Ovary (tissue), 9 donors: ENCODE measurements around the gene PARD3B. TPM values are rescaled to one million over a fixed set of nuclear protein-coding genes. Genes with fewer than 3 reads are reported as not detected.

Experiments
- DNase-seq, 5 donors: peaks; one replicate each; pipeline ENCODE4 v3.0.0-alpha.2; 2019 to 2020
- H3K27ac ChIP-seq, 2 donors: fragments of 200-600 bp; one replicate each; pipeline versions ENCODE4 v1.5.1 to v1.8.0; 2019 to 2022
- H3K27me3 ChIP-seq: fragments of 200-600 bp; one replicate; pipeline ENCODE4 v1.8.0; 2022
- H3K36me3 ChIP-seq: fragments of 200-600 bp; sonication (generic); one replicate; pipeline ENCODE4 v1.5.1; 2019
- H3K4me1 ChIP-seq: one replicate; pipeline ENCODE4 v1.8.1; 2013; ENCODE audit warnings: mild to moderate bottlenecking, moderate library complexity; ENCODE audit not compliant: insufficient read depth
- H3K4me3 ChIP-seq: fragments of 200-600 bp; sonication (generic); one replicate; pipeline ENCODE4 v1.5.1; 2017
- H3K9me3 ChIP-seq, 2 donors: fragments of 200-600 bp in 1 of 2; sonication (generic) in 1 of 2; one replicate each; pipeline versions ENCODE4 v1.5.1 to v1.8.1; 2013 to 2019; ENCODE audit warnings: mild to moderate bottlenecking in 1 of 2, moderate library complexity in 1 of 2
- CTCF ChIP-seq, 3 donors: fragments of 450-650 bp in 2 of 3; fragments of 200-600 bp in 1 of 3; IDR thresholded peaks; one replicate each; pipeline versions ENCODE4 v1.5.1 to v1.8.0; 2016 to 2022; ENCODE audit warnings: antibody characterized with exemption in 3 of 3, mild to moderate bottlenecking in 1 of 3
- EP300 ChIP-seq: sonication (generic); formaldehyde crosslinking; IDR thresholded peaks from one replicate; pipeline ENCODE4 v1.6.1; 2017; ENCODE audit warnings: antibody characterized with exemption
- POLR2A ChIP-seq: fragments of 450-650 bp; IDR thresholded peaks from one replicate; pipeline ENCODE4 v1.6.1; 2017; ENCODE audit warnings: antibody characterized with exemption, mild to moderate bottlenecking, moderate library complexity
- WGBS, 3 donors: extraction: QIAGEN DNeasy Blood & Tissue Kit in 1 of 3; methylation state at CpG; one replicate each; pipeline versions ENCODE4 v1.1.5 to v1.1.7; 2013 to 2017; 5-methylcytosine and 5-hydroxymethylcytosine counted together
- intact Hi-C, 4 donors: fragments of 100-400 bp; cut with DNase I; formaldehyde crosslinking; loops; one replicate each; pipeline versions ENCODE4 v1.11.0 to v1.15.1; 2022 to 2023
- polyA plus RNA-seq, 2 donors: library from polyadenylated mRNA; stranded (reverse); fragments of 200-250 nt in 1 of 2; fragments of 350-450 nt in 1 of 2; fragmentation: Illumina TruSeq in 1 of 2; extraction: RNeasy Lipid Tissue Mini Kit (QIAGEN cat#74804) in 1 of 2; gene quantifications; one replicate each; pipeline ENCODE4 v1.2.3, GENCODE V29; 2013 to 2014
- total RNA-seq, 7 donors: library from RNA; depleted of rRNA in 2 of 7; stranded (reverse); fragments of >200 nt in 2 of 7; fragmentation: NEBNext Ultra II Directional in 3 of 7; extraction: Animal tissue kit (Norgen Biotek cat#: 25700) in 3 of 7; gene quantifications; one replicate each; pipeline versions ENCODE4 v1.1.0 to v1.2.4, GENCODE V29; 2016 to 2023
- donor health status: DM: no; HTN: no; CAD: no; lungs with moderate emphysema.
- donor health status: DM: no; HTN: no; CAD: no.
- donor health status: Bipolar disorder and iron deficiency.
- donor health status: DM: yes; HTN: yes; CAD: no.
- donor health status: DM: no; HTN: no; CAD: no.
- donor health status: DM: yes; HTN: yes; CAD: no.

PARD3B gene
- total and polyA plus RNA-seq, 9 donors: 8.2 to 46.6 (median 28.7) TPM

GRCh38 chr2:204913854-204914464 lies 368.7 kb downstream of the PARD3B start:
- H3K36me3 ChIP-seq: no peaks in the 10 kb centered on the region
- H3K9me3 ChIP-seq: no peaks in the 10 kb centered on the region
- TF ChIP-seq CTCF (IDR thresholded peaks at IDR 0.05): no peak
- no peak for TF ChIP-seq EP300
- no peak for TF ChIP-seq POLR2A
- H3K4me1 ChIP-seq: no peaks in the 10 kb centered on the region
- intact Hi-C loops: no loop called here
- H3K4me3 ChIP-seq: no peak overlapping the region
- WGBS, 3 donors: 93 to 96% (median 95%) methylated on average over 8 of the region's 8 CpGs
- no peaks in the 10 kb centered on the region for H3K27me3 ChIP-seq
- no peak for DNase-seq
- H3K27ac ChIP-seq: no peak overlapping the region

DNA sequence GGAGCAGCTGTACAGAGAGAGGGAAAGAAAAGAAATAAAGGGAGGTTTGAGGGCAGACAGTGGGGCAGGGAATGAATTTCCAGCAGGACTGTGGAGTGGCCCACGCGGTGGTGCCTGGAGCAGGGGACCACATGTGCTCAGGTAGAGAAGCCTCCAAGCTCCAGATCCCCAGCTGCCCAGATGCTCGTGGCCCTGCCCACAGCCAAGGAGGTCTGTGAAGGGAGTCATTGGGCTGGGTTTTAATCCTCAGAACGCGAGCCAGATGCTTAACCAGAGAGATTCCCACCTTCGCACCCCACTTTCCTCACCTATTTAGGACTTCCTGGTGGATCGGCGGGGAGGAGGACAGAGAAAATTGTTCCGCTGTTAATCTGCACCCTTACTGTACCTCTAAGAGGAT lies 369.4 kb downstream of the PARD3B start:
- intact Hi-C loops: no loop called here
- no peaks in the 10 kb centered on the region for H3K4me1 ChIP-seq
- DNase-seq: no peak
- no peaks in the 10 kb centered on the region for H3K36me3 ChIP-seq
- WGBS, 3 donors: 94 to 97% (median 96%) methylated on average over 9 of the region's 9 CpGs
- no peaks in the 10 kb centered on the region for H3K9me3 ChIP-seq
- H3K27ac ChIP-seq: no peak overlapping the region
- no peak overlapping the region for H3K4me3 ChIP-seq
- no peak for TF ChIP-seq CTCF (IDR thresholded peaks at IDR 0.05)
- no peak for TF ChIP-seq EP300
- TF ChIP-seq POLR2A: no peak
- H3K27me3 ChIP-seq: no peaks in the 10 kb centered on the region

GRCh38 chr2:204917089-204917701 lies 371.9 kb downstream of the PARD3B start:
- Histone ChIP-seq H3K27ac (no peak overlapping the region), H3K27me3 (no peaks in the 10 kb centered on the region), H3K9me3 (no peaks in the 10 kb centered on the region), H3K4me1 (no peaks in the 10 kb centered on the region), H3K36me3 (no peaks in the 10 kb centered on the region), H3K4me3 (no peak overlapping the region)
- WGBS, 3 donors: 91 to 97% (median 97%) methylated on average over 2 of the region's 2 CpGs
- no peak for DNase-seq
- intact Hi-C loops: no loop called here
- no peak for TF ChIP-seq EP300
- no peak for TF ChIP-seq POLR2A

GRCh38 chr2:204920776-204921175 lies 375.5 kb downstream of the PARD3B start:
- no peak for DNase-seq
- intact Hi-C loops: no loop called here
- WGBS, 3 donors: 93 to 98% (median 96%) methylated on average over 2 of the region's 2 CpGs
- Histone ChIP-seq H3K9me3 (no peaks in the 10 kb centered on the region), H3K27ac (no peak overlapping the region), H3K4me3 (no peak overlapping the region), H3K36me3 (no peaks in the 10 kb centered on the region), H3K4me1 (no peaks in the 10 kb centered on the region), H3K27me3 (no peaks in the 10 kb centered on the region)
- TF ChIP-seq POLR2A (no peak), EP300 (no peak), CTCF (IDR thresholded peaks at IDR 0.05) (no peak)

DNA sequence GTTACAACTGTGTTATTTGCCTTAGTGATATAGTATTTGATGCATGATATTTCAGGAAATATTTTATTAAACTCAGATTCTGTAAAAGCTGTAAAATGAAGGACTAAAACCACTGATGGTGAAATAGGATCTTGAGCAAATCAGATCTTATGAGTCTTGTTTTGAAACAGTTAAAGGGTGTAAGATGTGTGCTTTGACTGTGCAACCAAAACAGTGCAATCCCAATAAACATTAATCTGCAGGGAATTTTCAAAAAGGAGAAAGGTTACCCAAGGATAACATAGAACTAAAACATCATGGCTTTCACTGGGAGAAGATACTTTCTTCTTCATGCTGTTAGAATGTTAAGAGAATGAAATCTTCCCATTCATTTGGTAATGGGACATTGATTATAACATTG lies 378.7 kb downstream of the PARD3B start:
- Histone ChIP-seq H3K27me3 (no peaks in the 10 kb centered on the region), H3K9me3 (no peaks in the 10 kb centered on the region), H3K4me1 (no peaks in the 10 kb centered on the region), H3K4me3 (no peak overlapping the region), H3K36me3 (no peaks in the 10 kb centered on the region), H3K27ac (no peak overlapping the region)
- no peak for DNase-seq
- intact Hi-C loops: no loop called here
- no peak for TF ChIP-seq CTCF (IDR thresholded peaks at IDR 0.05)
- TF ChIP-seq EP300: no peak
- no peak for TF ChIP-seq POLR2A
